HepG2 (cell line): ENCODE results near the gene GRIK4. TPM values are rescaled to one million over a fixed set of nuclear protein-coding genes. Genes with fewer than 3 reads are reported as not detected.

Experiments
- ATAC-seq: fragments of 200-7000 bp; cut with Tn5 transposase; 3 replicates; pipeline ENCODE4 v1.9.1; 2020; ENCODE audit warnings: mild to moderate bottlenecking, moderate library complexity
- BruUV-seq: library from RNA; stranded (reverse); fragments of 400-500 nt; replicated peaks from 2 replicates; lab custom pipeline; 2021; lab: Mats Ljungman, UMichigan
- CTCF ChIA-PET: fragments of 300-600 bp; formaldehyde crosslinking; extraction: SDS; loops from one replicate; lab custom pipeline; 2021; ENCODE audit warnings: low total read pairs, inconsistent platforms, low intra/inter-chr PET ratio; lab: Yijun Ruan, JAX
- POLR2A ChIA-PET: fragments of 350-600 bp; sonication (Branson Sonifier 250); formaldehyde crosslinking; loops from one replicate; lab custom pipeline; 2020; ENCODE audit warnings: antibody characterized with exemption, inconsistent platforms; lab: Yijun Ruan, JAX
- DNase-seq: peaks from one replicate; pipeline ENCODE4 v3.0.0-alpha.2; 2015; ENCODE audit warnings: low spot score
- FAIRE-seq: peaks from 3 replicates; lab custom pipeline; 2011; peaks lifted over from hg19 to GRCh38; lab: Jason Lieb, UNC
- H2AFZ ChIP-seq: one replicate; pipeline ENCODE4 v1.6.1; 2011; ENCODE audit warnings: low read length, inconsistent platforms
- H3K27ac ChIP-seq: fragments of 300-600 bp; 3 replicates; pipeline ENCODE4 v1.8.0; 2011; ENCODE audit warnings: mixed run types, mild to moderate bottlenecking, mixed read lengths, low read length, inconsistent platforms; ENCODE audit not compliant: insufficient read depth; ENCODE audit errors: extremely low read length
- H3K27me3 ChIP-seq, 2 experiments: fragments of 200-600 bp in 1 of 2; 2 replicates in 1 of 2; 3 replicates in 1 of 2; pipeline versions ENCODE4 v1.6.0 to v1.8.0; 2011; ENCODE audit warnings: low read length in 2 of 2, mild to moderate bottlenecking in 2 of 2, moderate library complexity in 2 of 2, inconsistent platforms in 1 of 2; ENCODE audit not compliant: insufficient read depth in 2 of 2, control insufficient read depth in 1 of 2
- H3K36me3 ChIP-seq, 2 experiments: fragments of 200-600 bp in 1 of 2; replicated peaks in 1 of 2; 2 replicates in 1 of 2; 3 replicates in 1 of 2; pipeline versions ENCODE4 v1.5.1 to v1.8.0; 2011; ENCODE audit warnings: low read length in 2 of 2, inconsistent platforms in 1 of 2; ENCODE audit not compliant: insufficient read depth in 2 of 2, control insufficient read depth in 1 of 2
- H3K4me1 ChIP-seq: 2 replicates; pipeline ENCODE4 v1.5.1; 2012; ENCODE audit warnings: low read length, inconsistent platforms; ENCODE audit not compliant: insufficient read depth
- H3K4me2 ChIP-seq: 2 replicates; pipeline ENCODE4 v1.6.0; 2011; ENCODE audit warnings: low read depth, low read length, inconsistent platforms
- H3K4me3 ChIP-seq, 3 experiments: fragments of 200-600 bp in 1 of 3; sonication (generic), shearing (Covaris generic) in 1 of 3; replicated peaks in 1 of 3; 2 replicates each; pipeline ENCODE4 v1.5.1; 2011 to 2016; ENCODE audit warnings: low read length in 3 of 3, inconsistent platforms in 2 of 3, low read depth in 2 of 3, mild to moderate bottlenecking in 2 of 3, control low read depth in 1 of 3, mixed read lengths in 1 of 3; ENCODE audit not compliant: insufficient read depth in 1 of 3
- H3K79me2 ChIP-seq: one replicate; pipeline ENCODE4 v1.6.1; 2011; ENCODE audit warnings: low read length, inconsistent platforms; ENCODE audit not compliant: insufficient read depth
- H3K9ac ChIP-seq: 2 replicates; pipeline ENCODE4 v1.6.0; 2011; ENCODE audit warnings: mild to moderate bottlenecking, low read depth, low read length, inconsistent platforms; ENCODE audit not compliant: insufficient read depth
- H3K9me3 ChIP-seq: 2 replicates; pipeline ENCODE4 v1.5.1; 2012; ENCODE audit warnings: mild to moderate bottlenecking, low read length
- H4K20me1 ChIP-seq: 2 replicates; pipeline ENCODE4 v1.6.0; 2011; ENCODE audit warnings: inconsistent platforms, mild to moderate bottlenecking, low read length, moderate library complexity; ENCODE audit not compliant: insufficient read depth
- GATA4 ChIP-seq: sonication (generic); IDR thresholded peaks from 2 replicates; pipeline ENCODE4 v1.6.1; 2016; ENCODE audit warnings: antibody characterized with exemption, low read depth, borderline replicate concordance
- KDM5A ChIP-seq: fragments of 200-600 bp; sonication (generic); IDR thresholded peaks from 2 replicates; pipeline ENCODE4 v1.7.0; 2018; ENCODE audit warnings: antibody characterized with exemption, mild to moderate bottlenecking, low read length, borderline replicate concordance
- MZF1 ChIP-seq: sonication (generic); formaldehyde crosslinking; IDR thresholded peaks from 2 replicates; pipeline ENCODE4 v1.8.1; 2023; ENCODE audit warnings: mild to moderate bottlenecking, missing genetic modification reagents, borderline replicate concordance
- RXRA ChIP-seq: sonication (generic); formaldehyde crosslinking; IDR thresholded peaks from 2 replicates; pipeline ENCODE4 v1.5.1; 2020; ENCODE audit warnings: missing genetic modification reagents
- ZNF260 ChIP-seq: sonication (generic); formaldehyde crosslinking; IDR thresholded peaks from 2 replicates; pipeline ENCODE4 v1.4.0; 2020; ENCODE audit warnings: missing genetic modification reagents, low read depth, mild to moderate bottlenecking, borderline replicate concordance
- ZNF33A ChIP-seq: sonication (generic); formaldehyde crosslinking; IDR thresholded peaks from 2 replicates; pipeline ENCODE4 v1.5.1; 2020; ENCODE audit warnings: missing genetic modification reagents, mild to moderate bottlenecking, moderate library complexity, borderline replicate concordance
- WGBS: methylation state at CpG from one replicate; pipeline ENCODE4 v1.1.6; 2017; ENCODE audit warnings: low lambda C conversion rate; 5-methylcytosine and 5-hydroxymethylcytosine counted together
- in situ Hi-C: cut with HindIII; loops from 2 replicates; pipeline ENCODE4 v1.10.0; 2017; ENCODE audit warnings: low pct_unique_long_range_greater_than_20kb; ENCODE audit not compliant: extremely low pct_ligation_motif_present
- intact Hi-C: fragments of 100-400 bp; cut with micrococcal nuclease; formaldehyde crosslinking; loops from one replicate; pipeline ENCODE4 v1.10.0; 2022; ENCODE audit not compliant: unreplicated experiment
- polyA plus RNA-seq, 8 experiments: library from polyadenylated mRNA; depleted of rRNA in 3 of 8; stranded (reverse) in 7 of 8; unstranded in 1 of 8; fragments of >200 nt; fragmentation: Illumina TruSeq in 4 of 8; extraction: Trizol in 4 of 8; gene quantifications; 2 replicates each; pipeline versions ENCODE4 v1.2.1 to v1.2.3, GENCODE V29; 2011 to 2016; ENCODE audit warnings: low read depth in 4 of 8, missing spikeins in 1 of 8, mixed read lengths in 1 of 8; ENCODE audit not compliant: insufficient read depth in 1 of 8
- total RNA-seq, 5 experiments: library from RNA; depleted of rRNA; stranded (reverse); fragments of >200 nt; fragmentation: Illumina TruSeq; extraction: Trizol; gene quantifications; 2 replicates each; pipeline ENCODE4 v1.2.3, GENCODE V29; 2016; ENCODE audit warnings: low read depth in 1 of 5
- TF ChIP-seq, protein P1 (sequence below): sonication (generic); formaldehyde crosslinking; IDR thresholded peaks from 2 replicates; pipeline ENCODE4 v1.8.1; 2022; ENCODE audit warnings: low read depth, mild to moderate bottlenecking, missing genetic modification reagents
- TF ChIP-seq, protein P2 (sequence below): sonication (generic); formaldehyde crosslinking; IDR thresholded peaks from 2 replicates; pipeline ENCODE4 v1.9.0; 2021; ENCODE audit warnings: missing genetic modification reagents, mild to moderate bottlenecking, borderline replicate concordance

The GRIK4 gene
- total and polyA plus RNA-seq, 2 of the 13 experiments (the other 11 are each of a cell fraction or from before 2014, with no cell fraction given), result 0.04 to 0.07 TPM

DNA sequence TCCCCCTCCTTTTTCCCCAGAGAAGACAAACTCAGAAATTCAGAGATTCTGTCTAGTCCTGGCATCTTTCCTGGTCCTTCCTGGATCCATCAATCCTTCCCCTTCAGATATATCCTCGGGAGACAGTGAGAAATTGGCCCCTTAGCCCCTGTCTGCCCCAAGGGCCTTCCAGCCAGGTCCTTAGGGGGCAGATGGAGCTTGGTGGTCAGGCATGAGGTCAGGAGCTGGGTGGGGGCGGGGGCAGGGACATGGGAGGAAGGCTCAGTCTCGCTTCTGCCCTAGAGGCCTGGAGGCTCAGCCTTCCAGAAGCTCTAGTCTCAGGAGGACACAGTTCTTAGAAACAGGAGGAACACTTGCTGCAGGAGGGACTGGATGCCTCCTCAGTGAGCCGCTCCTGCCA lies 304.6 kb downstream of the GRIK4 start:
- no TSS peak for BruUV-seq
- H3K27me3 ChIP-seq, result no peaks in the 10 kb centered on the region
- in situ Hi-C loops, result no loop called here

More for the DNA sequence above, 304.6 kb downstream of the GRIK4 start:
- no peak for ATAC-seq
- Histone ChIP-seq H3K27ac (no peak overlapping the region), H3K79me2 (no peaks in the 10 kb centered on the region), H2AFZ (no peak overlapping the region), H3K4me2 (no peak overlapping the region), H3K36me3 (no peaks in the 10 kb centered on the region), H3K4me1 (peaks cover 51% of the 10 kb centered on the region), H3K9me3 (no peaks in the 10 kb centered on the region), H3K9ac (no peak overlapping the region), H4K20me1 (no peaks in the 10 kb centered on the region), H3K4me3 (no peak overlapping the region)
- DNase-seq, result no peak
- intact Hi-C loops, result no loop called here
- TF ChIP-seq RXRA (no peak), ZNF33A (CRISPR knock-in tag) (no peak), MZF1 (CRISPR knock-in tag) (no peak), GATA4 (no peak), KDM5A (no peak), ZNF260 (CRISPR knock-in tag) (no peak)
- TF ChIP-seq, protein P1, sequence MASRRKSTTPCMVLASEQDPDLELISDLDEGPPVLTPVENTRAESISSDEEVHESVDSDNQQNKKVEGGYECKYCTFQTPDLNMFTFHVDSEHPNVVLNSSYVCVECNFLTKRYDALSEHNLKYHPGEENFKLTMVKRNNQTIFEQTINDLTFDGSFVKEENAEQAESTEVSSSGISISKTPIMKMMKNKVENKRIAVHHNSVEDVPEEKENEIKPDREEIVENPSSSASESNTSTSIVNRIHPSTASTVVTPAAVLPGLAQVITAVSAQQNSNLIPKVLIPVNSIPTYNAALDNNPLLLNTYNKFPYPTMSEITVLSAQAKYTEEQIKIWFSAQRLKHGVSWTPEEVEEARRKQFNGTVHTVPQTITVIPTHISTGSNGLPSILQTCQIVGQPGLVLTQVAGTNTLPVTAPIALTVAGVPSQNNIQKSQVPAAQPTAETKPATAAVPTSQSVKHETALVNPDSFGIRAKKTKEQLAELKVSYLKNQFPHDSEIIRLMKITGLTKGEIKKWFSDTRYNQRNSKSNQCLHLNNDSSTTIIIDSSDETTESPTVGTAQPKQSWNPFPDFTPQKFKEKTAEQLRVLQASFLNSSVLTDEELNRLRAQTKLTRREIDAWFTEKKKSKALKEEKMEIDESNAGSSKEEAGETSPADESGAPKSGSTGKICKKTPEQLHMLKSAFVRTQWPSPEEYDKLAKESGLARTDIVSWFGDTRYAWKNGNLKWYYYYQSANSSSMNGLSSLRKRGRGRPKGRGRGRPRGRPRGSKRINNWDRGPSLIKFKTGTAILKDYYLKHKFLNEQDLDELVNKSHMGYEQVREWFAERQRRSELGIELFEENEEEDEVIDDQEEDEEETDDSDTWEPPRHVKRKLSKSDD, result no peak
- TF ChIP-seq, protein P2, sequence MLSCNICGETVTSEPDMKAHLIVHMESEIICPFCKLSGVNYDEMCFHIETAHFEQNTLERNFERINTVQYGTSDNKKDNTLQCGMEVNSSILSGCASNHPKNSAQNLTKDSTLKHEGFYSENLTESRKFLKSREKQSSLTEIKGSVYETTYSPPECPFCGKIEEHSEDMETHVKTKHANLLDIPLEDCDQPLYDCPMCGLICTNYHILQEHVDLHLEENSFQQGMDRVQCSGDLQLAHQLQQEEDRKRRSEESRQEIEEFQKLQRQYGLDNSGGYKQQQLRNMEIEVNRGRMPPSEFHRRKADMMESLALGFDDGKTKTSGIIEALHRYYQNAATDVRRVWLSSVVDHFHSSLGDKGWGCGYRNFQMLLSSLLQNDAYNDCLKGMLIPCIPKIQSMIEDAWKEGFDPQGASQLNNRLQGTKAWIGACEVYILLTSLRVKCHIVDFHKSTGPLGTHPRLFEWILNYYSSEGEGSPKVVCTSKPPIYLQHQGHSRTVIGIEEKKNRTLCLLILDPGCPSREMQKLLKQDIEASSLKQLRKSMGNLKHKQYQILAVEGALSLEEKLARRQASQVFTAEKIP (CRISPR knock-in tag), result no peak
- CTCF ChIA-PET, result no interaction called here
- 60% methylated on average over 1 of the region's 4 CpGs for WGBS
- no peak for FAIRE-seq
- POLR2A ChIA-PET, result no interaction called here
